ENCODE measurements around the gene EIF5B.

Gene EIF5B

DNA sequence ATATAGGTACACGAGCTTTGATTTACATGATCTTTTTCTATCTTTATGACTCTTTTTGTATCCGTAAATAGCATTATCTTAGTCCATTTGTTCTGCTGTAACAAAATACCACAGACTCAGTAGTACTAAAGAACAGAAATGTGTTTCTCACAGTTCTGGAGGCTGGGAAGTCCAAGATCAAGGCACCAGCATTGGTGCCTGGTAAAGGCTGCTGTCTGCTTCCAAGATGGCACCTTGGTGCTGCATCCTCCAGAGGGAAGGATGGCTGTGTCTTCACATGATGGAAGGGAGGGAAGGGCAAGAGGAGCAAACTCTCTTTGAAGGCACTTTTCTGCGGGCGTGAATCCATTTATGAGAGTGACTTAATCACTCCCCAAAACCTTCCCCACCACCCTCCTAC, 36.0 kb downstream of the EIF5B start:
- TF ChIP-seq, protein P1, sequence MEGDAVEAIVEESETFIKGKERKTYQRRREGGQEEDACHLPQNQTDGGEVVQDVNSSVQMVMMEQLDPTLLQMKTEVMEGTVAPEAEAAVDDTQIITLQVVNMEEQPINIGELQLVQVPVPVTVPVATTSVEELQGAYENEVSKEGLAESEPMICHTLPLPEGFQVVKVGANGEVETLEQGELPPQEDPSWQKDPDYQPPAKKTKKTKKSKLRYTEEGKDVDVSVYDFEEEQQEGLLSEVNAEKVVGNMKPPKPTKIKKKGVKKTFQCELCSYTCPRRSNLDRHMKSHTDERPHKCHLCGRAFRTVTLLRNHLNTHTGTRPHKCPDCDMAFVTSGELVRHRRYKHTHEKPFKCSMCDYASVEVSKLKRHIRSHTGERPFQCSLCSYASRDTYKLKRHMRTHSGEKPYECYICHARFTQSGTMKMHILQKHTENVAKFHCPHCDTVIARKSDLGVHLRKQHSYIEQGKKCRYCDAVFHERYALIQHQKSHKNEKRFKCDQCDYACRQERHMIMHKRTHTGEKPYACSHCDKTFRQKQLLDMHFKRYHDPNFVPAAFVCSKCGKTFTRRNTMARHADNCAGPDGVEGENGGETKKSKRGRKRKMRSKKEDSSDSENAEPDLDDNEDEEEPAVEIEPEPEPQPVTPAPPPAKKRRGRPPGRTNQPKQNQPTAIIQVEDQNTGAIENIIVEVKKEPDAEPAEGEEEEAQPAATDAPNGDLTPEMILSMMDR (IDR thresholded peaks at IDR 0.05; ENCODE audit: control insufficient read depth, extremely low read depth, insufficient read depth) = no peak
- H3K4me3 ChIP-seq (ENCODE audit: low read depth, low read length) = no peak overlapping the region
- DNase-seq (ENCODE audit: low read depth) = no peak

DNA sequence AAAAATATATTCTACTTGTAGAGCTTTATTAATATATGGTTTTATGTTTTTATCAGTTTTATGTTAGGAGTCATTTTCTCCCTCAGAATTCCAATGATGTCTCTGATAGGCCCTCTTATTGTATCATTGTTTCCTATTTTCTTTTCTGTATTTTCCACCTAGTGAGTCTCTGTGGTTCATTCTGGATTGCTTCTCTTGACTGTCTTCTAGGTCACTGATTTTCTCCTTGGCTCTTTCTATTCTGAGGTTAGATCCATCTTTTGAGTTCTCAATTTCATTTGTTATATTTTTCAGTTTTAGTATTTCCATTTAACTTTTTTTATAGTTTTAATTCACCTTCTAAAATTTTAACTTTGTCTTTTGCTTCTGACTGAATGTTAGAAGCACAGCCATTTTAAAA, 37.6 kb downstream of the EIF5B start:
- TF ChIP-seq, protein P1 (IDR thresholded peaks at IDR 0.05; ENCODE audit: control insufficient read depth, extremely low read depth, insufficient read depth) = no peak
- no peak overlapping the region for H3K4me3 ChIP-seq (ENCODE audit: low read depth, low read length)
- DNase-seq (ENCODE audit: low read depth) = no peak

DNA sequence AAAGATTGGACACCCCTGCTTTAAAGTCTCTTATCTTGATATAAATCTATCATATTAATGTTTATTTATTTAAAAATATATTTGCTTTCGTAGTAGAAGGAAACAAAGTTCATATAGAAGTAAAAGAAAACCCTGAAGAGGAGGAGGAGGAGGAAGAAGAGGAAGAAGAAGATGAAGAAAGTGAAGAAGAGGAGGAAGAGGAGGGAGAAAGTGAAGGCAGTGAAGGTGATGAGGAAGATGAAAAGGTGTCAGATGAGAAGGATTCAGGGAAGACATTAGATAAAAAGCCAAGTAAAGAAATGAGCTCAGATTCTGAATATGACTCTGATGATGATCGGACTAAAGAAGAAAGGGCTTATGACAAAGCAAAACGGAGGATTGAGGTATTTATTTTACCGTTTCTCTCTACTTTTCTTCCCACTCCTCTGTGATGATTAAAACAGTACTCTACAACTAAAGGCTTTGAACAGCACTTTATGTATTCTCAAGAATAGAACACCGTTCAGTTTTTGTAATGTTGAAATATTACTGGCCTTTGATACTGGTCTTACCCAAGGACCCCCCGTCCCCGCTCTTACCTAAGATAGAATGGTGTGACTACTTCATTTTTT, 39.2 kb downstream of the EIF5B start:
- DNase-seq (ENCODE audit: low read depth) = no peak
- TF ChIP-seq, protein P1 (IDR thresholded peaks at IDR 0.05; ENCODE audit: control insufficient read depth, extremely low read depth, insufficient read depth) = no peak
- no peak overlapping the region for H3K4me3 ChIP-seq (ENCODE audit: low read depth, low read length)

DNA sequence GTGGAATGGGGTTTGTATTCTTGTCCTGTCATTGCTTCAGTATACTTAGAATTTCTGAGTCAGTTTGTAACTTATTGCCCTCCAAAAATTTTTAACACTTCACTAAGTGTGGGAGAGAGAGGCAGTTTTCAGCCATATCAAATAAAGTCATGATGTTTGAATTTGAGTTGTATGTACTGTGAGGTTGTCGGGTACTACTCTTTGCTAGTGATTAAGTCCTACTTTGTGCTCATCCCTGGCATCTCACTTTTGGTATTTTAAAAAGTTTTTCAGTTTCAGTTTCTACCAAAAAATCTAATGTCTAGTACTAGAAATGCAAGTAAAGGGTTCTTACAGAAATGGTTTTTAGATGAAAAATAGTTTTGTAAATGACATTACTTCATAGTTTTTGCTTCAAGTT, 40.7 kb downstream of the EIF5B start:
- TF ChIP-seq, protein P1 (IDR thresholded peaks at IDR 0.05; ENCODE audit: control insufficient read depth, extremely low read depth, insufficient read depth) = no peak
- DNase-seq (ENCODE audit: low read depth) = no peak
- H3K4me3 ChIP-seq (ENCODE audit: low read depth, low read length) = no peak overlapping the region

DNA sequence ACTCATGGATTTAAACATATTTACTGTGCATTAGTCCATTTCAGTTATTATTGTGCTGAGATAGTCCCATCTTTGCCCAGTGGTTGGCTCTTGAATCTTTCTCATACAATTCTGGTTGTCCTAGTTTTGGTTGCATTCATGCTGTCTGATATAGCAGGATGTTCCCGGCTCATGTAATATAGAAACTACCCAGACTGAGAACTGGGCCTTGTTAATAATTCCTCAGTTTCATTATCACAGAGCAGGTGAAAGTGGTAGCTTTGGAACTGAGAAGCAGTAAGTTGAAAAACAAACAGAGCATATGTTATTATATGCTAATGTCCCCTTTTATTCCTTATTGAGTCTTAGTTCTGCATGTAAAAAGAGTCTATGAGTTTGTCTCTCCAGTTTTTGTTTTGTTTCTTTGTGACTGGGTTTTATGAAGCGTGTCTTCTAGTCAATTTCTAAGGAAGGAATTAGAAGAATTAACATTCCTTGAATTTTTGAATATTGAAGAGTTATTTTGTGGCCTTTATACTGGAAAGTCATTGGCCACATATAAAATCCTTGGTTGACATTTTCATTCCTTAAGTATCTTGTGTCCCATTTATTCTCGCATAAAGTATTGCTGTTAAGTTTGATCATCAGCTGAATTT, 43.3 kb downstream of the EIF5B start:
- H3K4me3 ChIP-seq (ENCODE audit: low read depth, low read length) = no peak overlapping the region
- TF ChIP-seq, protein P1 (IDR thresholded peaks at IDR 0.05; ENCODE audit: control insufficient read depth, extremely low read depth, insufficient read depth) = no peak
- DNase-seq (ENCODE audit: low read depth) = no peak

DNA sequence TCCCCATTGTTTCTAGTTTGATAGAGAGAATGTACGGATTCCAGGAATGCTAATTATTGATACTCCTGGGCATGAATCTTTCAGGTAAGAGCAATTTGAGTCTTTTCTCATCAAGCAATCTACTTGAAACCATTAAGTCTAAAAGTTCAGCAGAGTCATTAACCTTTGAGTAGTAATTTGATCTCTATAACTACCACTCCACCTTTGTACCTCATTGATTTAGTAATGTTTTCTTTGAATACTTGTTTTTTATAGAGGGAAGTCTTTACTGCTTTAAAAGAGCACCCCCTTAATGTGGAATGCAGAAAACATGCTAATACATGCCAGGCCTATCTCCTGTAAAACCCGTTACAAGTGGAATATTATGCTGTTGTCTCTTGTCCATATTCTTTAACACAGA, 45.0 kb downstream of the EIF5B start:
- H3K4me3 ChIP-seq (ENCODE audit: low read depth, low read length) = no peak overlapping the region
- no peak for DNase-seq (ENCODE audit: low read depth)
- TF ChIP-seq, protein P1 (IDR thresholded peaks at IDR 0.05; ENCODE audit: control insufficient read depth, extremely low read depth, insufficient read depth) = no peak

DNA sequence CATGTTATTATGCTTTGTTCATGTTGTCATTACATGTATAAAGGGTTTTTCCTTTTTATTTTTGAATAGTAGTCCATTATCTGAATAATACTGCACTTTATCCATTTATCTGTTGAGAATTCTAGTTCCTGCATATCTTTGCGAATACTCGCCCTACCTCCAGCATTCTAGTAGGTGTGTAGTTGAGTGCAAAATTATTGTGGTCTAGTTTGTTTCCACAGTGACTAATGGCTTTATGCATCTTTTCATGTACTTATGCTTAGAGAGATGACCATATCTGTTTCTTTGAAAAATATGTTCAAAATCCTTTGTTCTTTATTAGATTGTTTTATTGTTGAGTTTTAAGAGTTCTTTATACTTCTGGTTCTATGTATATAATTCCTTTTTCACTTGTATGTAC, 48.8 kb downstream of the EIF5B start:
- H3K4me3 ChIP-seq (ENCODE audit: low read depth, low read length) = no peak overlapping the region
- TF ChIP-seq, protein P1 (IDR thresholded peaks at IDR 0.05; ENCODE audit: control insufficient read depth, extremely low read depth, insufficient read depth) = no peak
- DNase-seq (ENCODE audit: low read depth) = no peak
